SU-DHL-6 (cell line): ENCODE results near the gene KLHL7.

Experiments
- EZH2phosphoT487 ChIP-seq: fragments of 200-600 bp; sonication (generic), shearing (Covaris generic); conservative IDR thresholded peaks from 2 replicates; pipeline ENCODE4 v1.6.1; 2018; ENCODE audit warnings: mild to moderate bottlenecking, antibody characterized with exemption, low read length, moderate library complexity, mixed read lengths
- TF ChIP-seq, protein P1 (sequence below): fragments of 200-600 bp; sonication (generic); IDR thresholded peaks from one replicate; pipeline ENCODE4 v1.5.1; 2017; ENCODE audit warnings: antibody characterized with exemption, mild to moderate bottlenecking, low read length, moderate library complexity; ENCODE audit not compliant: insufficient read depth, poor library complexity, severe bottlenecking

DNA sequence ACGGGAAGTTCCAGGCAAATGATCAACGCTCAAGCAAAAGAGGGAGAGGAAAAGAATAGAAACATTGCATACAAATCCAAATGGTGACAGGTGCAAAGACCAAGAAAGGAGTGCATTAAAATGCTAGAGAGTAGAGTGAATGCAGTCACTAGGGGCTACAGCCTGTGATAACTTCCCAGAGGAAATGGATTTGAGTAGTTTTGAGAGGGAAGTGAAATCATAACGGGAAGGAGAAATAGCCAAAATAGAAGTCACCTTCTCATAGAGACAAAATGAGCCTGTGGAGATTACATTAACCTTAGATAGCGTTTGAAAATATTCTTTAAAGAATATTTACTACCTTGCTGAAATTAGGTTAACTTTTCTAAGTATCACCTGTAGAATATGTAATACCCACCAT lies 102.7 kb downstream of the KLHL7 start:
- TF ChIP-seq, protein P1, sequence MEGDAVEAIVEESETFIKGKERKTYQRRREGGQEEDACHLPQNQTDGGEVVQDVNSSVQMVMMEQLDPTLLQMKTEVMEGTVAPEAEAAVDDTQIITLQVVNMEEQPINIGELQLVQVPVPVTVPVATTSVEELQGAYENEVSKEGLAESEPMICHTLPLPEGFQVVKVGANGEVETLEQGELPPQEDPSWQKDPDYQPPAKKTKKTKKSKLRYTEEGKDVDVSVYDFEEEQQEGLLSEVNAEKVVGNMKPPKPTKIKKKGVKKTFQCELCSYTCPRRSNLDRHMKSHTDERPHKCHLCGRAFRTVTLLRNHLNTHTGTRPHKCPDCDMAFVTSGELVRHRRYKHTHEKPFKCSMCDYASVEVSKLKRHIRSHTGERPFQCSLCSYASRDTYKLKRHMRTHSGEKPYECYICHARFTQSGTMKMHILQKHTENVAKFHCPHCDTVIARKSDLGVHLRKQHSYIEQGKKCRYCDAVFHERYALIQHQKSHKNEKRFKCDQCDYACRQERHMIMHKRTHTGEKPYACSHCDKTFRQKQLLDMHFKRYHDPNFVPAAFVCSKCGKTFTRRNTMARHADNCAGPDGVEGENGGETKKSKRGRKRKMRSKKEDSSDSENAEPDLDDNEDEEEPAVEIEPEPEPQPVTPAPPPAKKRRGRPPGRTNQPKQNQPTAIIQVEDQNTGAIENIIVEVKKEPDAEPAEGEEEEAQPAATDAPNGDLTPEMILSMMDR, result no peak
- no peak for TF ChIP-seq EZH2phosphoT487
